A673 (cell line): ENCODE data around the gene LMO7. TPM values are rescaled to one million over a fixed set of nuclear protein-coding genes. Genes with fewer than 3 reads are reported as not detected.

Experiments
- BruUV-seq: library from RNA; stranded (reverse); fragments of 400-500 nt; replicated peaks from 2 replicates; lab custom pipeline; 2021; lab: Mats Ljungman, UMichigan
- CTCF ChIA-PET: fragments of 300-600 bp; sonication (Branson Sonifier 250); formaldehyde crosslinking; loops from one replicate; lab custom pipeline; 2022; ENCODE audit warnings: antibody characterized with exemption; lab: Charles Lee
- POLR2A ChIA-PET: fragments of 300-600 bp; sonication (Branson Sonifier 250); formaldehyde crosslinking; loops from one replicate; lab custom pipeline; 2022; ENCODE audit warnings: antibody characterized with exemption; ENCODE audit not compliant: low non-redundant PET; lab: Charles Lee
- DNase-seq: peaks from one replicate; pipeline ENCODE4 v3.0.0-alpha.2; 2015; ENCODE audit warnings: low spot score
- H3K27ac ChIP-seq: fragments of 200-600 bp; sonication (generic); 2 replicates; pipeline ENCODE4 v1.5.1; 2016; ENCODE audit warnings: mixed run types, low read depth, mild to moderate bottlenecking, mixed read lengths, antibody characterized with exemption, low read length; ENCODE audit not compliant: poor library complexity, severe bottlenecking
- H3K27me3 ChIP-seq: fragments of 200-600 bp; sonication (generic); replicated peaks from 2 replicates; pipeline ENCODE4 v1.6.1; 2017; ENCODE audit warnings: mixed run types, low read depth, mild to moderate bottlenecking, mixed read lengths, antibody characterized with exemption, low read length; ENCODE audit not compliant: insufficient read depth, poor library complexity
- H3K36me3 ChIP-seq: fragments of 200-600 bp; sonication (generic); 2 replicates; pipeline ENCODE4 v1.6.1; 2016; ENCODE audit warnings: mixed run types, mild to moderate bottlenecking, mixed read lengths, antibody characterized with exemption, low read length; ENCODE audit not compliant: insufficient read depth, poor library complexity, severe bottlenecking
- H3K4me1 ChIP-seq: fragments of 200-600 bp; sonication (generic); 2 replicates; pipeline ENCODE4 v1.6.1; 2017; ENCODE audit warnings: mixed run types, mild to moderate bottlenecking, mixed read lengths, antibody characterized with exemption, low read length; ENCODE audit not compliant: insufficient read depth, poor library complexity, severe bottlenecking
- H3K4me3 ChIP-seq: fragments of 200-600 bp; sonication (generic); 2 replicates; pipeline ENCODE4 v1.5.1; 2016; ENCODE audit warnings: low read depth, mixed run types, mild to moderate bottlenecking, mixed read lengths, low read length; ENCODE audit not compliant: poor library complexity, severe bottlenecking
- H3K9me3 ChIP-seq: fragments of 200-600 bp; sonication (generic); 2 replicates; pipeline ENCODE4 v1.6.1; 2016; ENCODE audit warnings: mixed run types, low read depth, mild to moderate bottlenecking, mixed read lengths, antibody characterized with exemption, low read length; ENCODE audit not compliant: poor library complexity, severe bottlenecking
- EZH2 ChIP-seq: fragments of 200-600 bp; sonication (generic); IDR thresholded peaks from 2 replicates; pipeline ENCODE4 v1.6.1; 2017; ENCODE audit warnings: borderline replicate concordance, low read depth, mild to moderate bottlenecking, mixed read lengths, antibody characterized with exemption, low read length; ENCODE audit not compliant: poor library complexity, severe bottlenecking
- intact Hi-C: fragments of 100-400 bp; cut with micrococcal nuclease; formaldehyde crosslinking; loops from one replicate; pipeline ENCODE4 v1.10.0; 2022; ENCODE audit not compliant: unreplicated experiment
- total RNA-seq: library from RNA; stranded (reverse); gene quantifications from 2 replicates; pipeline ENCODE4 v1.2.3, GENCODE V29; 2021
- TF ChIP-seq, protein P1 (sequence below): fragments of 300-800, 200-600 bp; sonication (generic); conservative IDR thresholded peaks from 2 replicates; pipeline ENCODE4 v1.5.1; 2017; ENCODE audit warnings: low read depth, mild to moderate bottlenecking, antibody characterized with exemption, low read length, moderate library complexity, mixed read lengths

LMO7 gene
- total RNA-seq, 1 experiment from 2014 or later = 20.3 TPM

DNA sequence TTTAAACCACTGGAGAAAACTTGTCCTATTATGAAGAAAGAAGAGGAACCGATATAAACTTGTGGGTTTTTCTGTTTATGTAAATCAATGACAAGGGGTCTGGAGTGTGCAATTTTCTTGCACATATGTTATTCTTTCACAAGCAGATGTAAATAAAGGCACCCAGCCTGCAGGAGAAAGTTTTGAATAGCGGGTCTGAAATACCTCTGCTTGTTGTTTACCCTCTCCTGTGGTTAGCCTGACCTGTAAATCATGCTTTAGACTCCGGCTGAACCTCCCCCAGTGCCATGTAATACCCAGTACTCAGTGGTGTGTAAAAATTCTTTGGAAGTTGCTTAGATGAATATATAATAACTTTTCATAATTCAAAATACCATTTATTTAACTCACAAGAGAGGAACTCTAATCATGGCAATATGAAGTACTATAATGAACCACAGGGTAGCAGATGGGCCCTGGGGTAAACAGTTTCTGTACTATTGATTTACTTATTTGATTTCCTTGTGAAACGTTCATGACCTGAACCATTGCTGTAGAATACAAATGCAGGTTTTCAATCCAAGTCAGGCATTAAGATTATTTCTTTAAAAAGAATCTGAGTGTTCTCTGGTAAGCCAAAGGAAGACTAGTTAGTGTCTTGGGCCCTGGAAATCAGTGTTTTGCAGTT, 245.1 kb downstream of the LMO7 start:
- no peak for DNase-seq
- H3K27ac ChIP-seq = no peak overlapping the region
- no TSS peak for BruUV-seq
- CTCF ChIA-PET = no interaction called here
- H3K4me3 ChIP-seq = no peak overlapping the region
- no peaks in the 10 kb centered on the region for H3K36me3 ChIP-seq
- TF ChIP-seq, protein P1, sequence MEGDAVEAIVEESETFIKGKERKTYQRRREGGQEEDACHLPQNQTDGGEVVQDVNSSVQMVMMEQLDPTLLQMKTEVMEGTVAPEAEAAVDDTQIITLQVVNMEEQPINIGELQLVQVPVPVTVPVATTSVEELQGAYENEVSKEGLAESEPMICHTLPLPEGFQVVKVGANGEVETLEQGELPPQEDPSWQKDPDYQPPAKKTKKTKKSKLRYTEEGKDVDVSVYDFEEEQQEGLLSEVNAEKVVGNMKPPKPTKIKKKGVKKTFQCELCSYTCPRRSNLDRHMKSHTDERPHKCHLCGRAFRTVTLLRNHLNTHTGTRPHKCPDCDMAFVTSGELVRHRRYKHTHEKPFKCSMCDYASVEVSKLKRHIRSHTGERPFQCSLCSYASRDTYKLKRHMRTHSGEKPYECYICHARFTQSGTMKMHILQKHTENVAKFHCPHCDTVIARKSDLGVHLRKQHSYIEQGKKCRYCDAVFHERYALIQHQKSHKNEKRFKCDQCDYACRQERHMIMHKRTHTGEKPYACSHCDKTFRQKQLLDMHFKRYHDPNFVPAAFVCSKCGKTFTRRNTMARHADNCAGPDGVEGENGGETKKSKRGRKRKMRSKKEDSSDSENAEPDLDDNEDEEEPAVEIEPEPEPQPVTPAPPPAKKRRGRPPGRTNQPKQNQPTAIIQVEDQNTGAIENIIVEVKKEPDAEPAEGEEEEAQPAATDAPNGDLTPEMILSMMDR = no peak
- TF ChIP-seq EZH2 = no peak
- intact Hi-C loops = no loop called here
- H3K9me3 ChIP-seq = no peaks in the 10 kb centered on the region
- POLR2A ChIA-PET = no interaction called here
- no peaks in the 10 kb centered on the region for H3K4me1 ChIP-seq
- H3K27me3 ChIP-seq = peaks cover 8% of the 10 kb centered on the region

DNA sequence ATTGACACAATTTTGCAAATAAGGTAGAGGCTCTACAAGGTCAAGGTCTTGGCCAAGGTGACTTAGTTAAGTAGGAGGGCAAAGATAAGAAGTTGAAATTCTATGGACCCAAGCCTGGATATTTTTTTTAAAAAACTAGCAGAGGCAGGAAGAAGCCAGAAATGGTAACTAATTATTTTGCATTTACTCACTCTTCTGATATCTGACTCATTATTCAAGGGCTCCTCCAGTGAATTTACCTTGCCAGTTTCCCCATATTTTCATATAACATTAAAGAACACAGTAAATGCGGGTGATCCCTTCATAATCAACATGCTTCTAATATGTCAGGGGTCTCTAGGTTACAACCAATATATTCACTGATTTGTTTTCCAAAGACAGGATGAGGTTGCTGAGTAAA, 246.1 kb downstream of the LMO7 start:
- Histone ChIP-seq H3K9me3 (no peaks in the 10 kb centered on the region), H3K4me3 (no peak overlapping the region), H3K36me3 (no peaks in the 10 kb centered on the region), H3K27ac (no peak overlapping the region), H3K4me1 (no peaks in the 10 kb centered on the region), H3K27me3 (peaks cover 10% of the 10 kb centered on the region)
- POLR2A ChIA-PET = no interaction called here
- CTCF ChIA-PET = no interaction called here
- TF ChIP-seq, protein P1 = no peak
- no peak for TF ChIP-seq EZH2
- DNase-seq = no peak
- intact Hi-C loops = no loop called here
- no TSS peak for BruUV-seq

DNA sequence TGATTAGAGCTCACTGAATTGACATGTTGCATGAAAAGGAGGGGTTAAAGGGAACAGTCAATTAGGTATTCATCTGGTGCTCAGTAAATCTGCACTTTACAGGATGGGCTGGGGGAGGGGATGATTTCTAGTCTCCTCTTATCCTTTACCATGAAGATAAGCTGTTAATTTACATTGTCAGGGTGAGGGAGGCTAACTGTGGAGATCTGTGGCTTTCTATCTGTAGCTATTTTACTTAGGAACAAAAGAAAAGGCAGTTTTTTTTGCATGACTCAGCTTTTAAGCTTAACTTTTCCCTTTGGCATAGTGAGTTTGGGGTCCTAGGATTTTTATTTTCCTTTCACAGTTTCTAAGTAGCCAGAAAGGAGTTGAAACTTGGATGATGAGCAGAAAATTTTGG, 253.3 kb downstream of the LMO7 start:
- DNase-seq = no peak
- H3K27ac ChIP-seq = no peak overlapping the region
- H3K4me1 ChIP-seq = no peaks in the 10 kb centered on the region
- H3K36me3 ChIP-seq = no peaks in the 10 kb centered on the region
- intact Hi-C loops = no loop called here
- TF ChIP-seq, protein P1 = no peak
- no peak for TF ChIP-seq EZH2
- CTCF ChIA-PET = interaction anchor here (0.6 kb wide), 1 partner anchor 15 kb away, joined by 3 read pairs; no protein-coding TSS in a partner anchor
- BruUV-seq = no TSS peak
- H3K9me3 ChIP-seq = no peaks in the 10 kb centered on the region
- H3K4me3 ChIP-seq = no peak overlapping the region
- POLR2A ChIA-PET = interaction anchor here (0.5 to 0.6 kb wide), 2 partner anchors 243 to 357 kb away, joined by 3 read pairs; no protein-coding TSS in a partner anchor
- peaks cover 9% of the 10 kb centered on the region for H3K27me3 ChIP-seq
